Endothelial cell of umbilical vein (primary cell): ENCODE measurements around the gene NUP205. TPM values are rescaled to one million over a fixed set of nuclear protein-coding genes. Genes with fewer than 3 reads are reported as not detected.

Experiments
- BruUV-seq: library from RNA; stranded (reverse); fragments of 400-500 nt; replicated peaks from 2 replicates; lab custom pipeline; 2021; lab: Mats Ljungman, UMichigan
- CTCF ChIA-PET: fragments of 300-600, 350-600 bp; sonication (Branson Sonifier 250); formaldehyde crosslinking; loops from one replicate; lab custom pipeline; 2021; ENCODE audit warnings: antibody characterized with exemption, inconsistent platforms; lab: Charles Lee
- POLR2A ChIA-PET: fragments of 300-600, 350-600 bp; sonication (Branson Sonifier 250); formaldehyde crosslinking; loops from one replicate; lab custom pipeline; 2021; ENCODE audit warnings: antibody characterized with exemption, inconsistent platforms; lab: Charles Lee
- DNase-seq: peaks from one replicate; pipeline ENCODE4 v3.0.0-alpha.2; 2011; ENCODE audit warnings: low read depth, low spot score
- FAIRE-seq: peaks from 2 replicates; lab custom pipeline; 2011; peaks lifted over from hg19 to GRCh38; lab: Jason Lieb, UNC
- H2AFZ ChIP-seq: 2 replicates; pipeline ENCODE4 v1.6.0; 2012; ENCODE audit warnings: low read depth, low read length, control low read depth, inconsistent platforms
- H3K27ac ChIP-seq: 2 replicates; pipeline ENCODE4 v1.5.1; 2011; ENCODE audit warnings: low read depth, mild to moderate bottlenecking, control low read depth, low read length, moderate library complexity; ENCODE audit not compliant: insufficient read depth
- H3K27me3 ChIP-seq, 2 experiments: 2 replicates each; pipeline versions ENCODE4 v1.6.0 to v1.6.1; 2011; ENCODE audit warnings: low read length in 2 of 2, mixed read lengths in 1 of 2; ENCODE audit not compliant: control insufficient read depth in 2 of 2, insufficient read depth in 2 of 2
- H3K36me3 ChIP-seq, 2 experiments: 2 replicates in 1 of 2; 3 replicates in 1 of 2; pipeline ENCODE4 v1.5.1; 2011; ENCODE audit warnings: low read length in 2 of 2, mild to moderate bottlenecking in 1 of 2, moderate library complexity in 1 of 2; ENCODE audit not compliant: control insufficient read depth in 2 of 2, insufficient read depth in 2 of 2; ENCODE audit errors: extremely low read depth in 1 of 2
- H3K4me1 ChIP-seq: 3 replicates; pipeline ENCODE4 v1.5.1; 2011; ENCODE audit warnings: mild to moderate bottlenecking, low read length; ENCODE audit not compliant: control insufficient read depth, insufficient read depth; ENCODE audit errors: extremely low read depth
- H3K4me2 ChIP-seq: 2 replicates; pipeline ENCODE4 v1.6.1; 2011; ENCODE audit warnings: low read length, control low read depth, mixed read lengths; ENCODE audit not compliant: insufficient read depth
- H3K4me3 ChIP-seq, 3 experiments: fragments of 200-600 bp in 1 of 3; sonication (generic), shearing (Covaris generic) in 1 of 3; replicated peaks in 1 of 3; 2 replicates each; pipeline ENCODE4 v1.5.1; 2011 to 2016; ENCODE audit warnings: control low read depth in 3 of 3, low read length in 3 of 3, mild to moderate bottlenecking in 2 of 3, inconsistent platforms in 1 of 3, low read depth in 1 of 3, moderate library complexity in 1 of 3; ENCODE audit not compliant: insufficient read depth in 1 of 3
- H3K79me2 ChIP-seq: 2 replicates; pipeline ENCODE4 v1.6.0; 2012; ENCODE audit warnings: low read length, inconsistent platforms; ENCODE audit not compliant: control insufficient read depth, insufficient read depth
- H3K9ac ChIP-seq: replicated peaks from 2 replicates; pipeline ENCODE3; 2011; ENCODE audit warnings: low read length, control low read depth; ENCODE audit not compliant: insufficient read depth; ENCODE audit errors: extremely low read depth
- H3K9me1 ChIP-seq: replicated peaks from 3 replicates; pipeline ENCODE4 v1.6.0; 2011; ENCODE audit warnings: mild to moderate bottlenecking, low read length; ENCODE audit not compliant: control insufficient read depth, insufficient read depth; ENCODE audit errors: extremely low read depth
- H3K9me3 ChIP-seq: replicated peaks from 2 replicates; pipeline ENCODE4 v1.5.1; 2012; ENCODE audit warnings: low read length, inconsistent platforms; ENCODE audit not compliant: control insufficient read depth, insufficient read depth
- H4K20me1 ChIP-seq: replicated peaks from 2 replicates; pipeline ENCODE3; 2011; ENCODE audit warnings: mild to moderate bottlenecking, low read length; ENCODE audit not compliant: control insufficient read depth, insufficient read depth; ENCODE audit errors: extremely low read depth
- CTCF ChIP-seq, 2 donors: IDR thresholded peaks; 1 replicate in 1 of 2; 2 replicates in 1 of 2; pipeline ENCODE4 v1.5.1; 2011; ENCODE audit warnings: low read length in 2 of 2, mild to moderate bottlenecking in 2 of 2, moderate library complexity in 2 of 2, control low read depth in 1 of 2, inconsistent platforms in 1 of 2, low read depth in 1 of 2; ENCODE audit not compliant: insufficient read depth in 1 of 2; ENCODE audit errors: extremely low read depth in 1 of 2
- EZH2 ChIP-seq: IDR thresholded peaks from 2 replicates; pipeline ENCODE4 v1.6.1; 2012; ENCODE audit warnings: borderline replicate concordance, low read depth, mild to moderate bottlenecking, moderate library complexity, low read length, inconsistent platforms; ENCODE audit not compliant: severe bottlenecking
- FOS ChIP-seq: IDR thresholded peaks from 2 replicates; pipeline ENCODE4 v1.6.1; 2011; ENCODE audit warnings: mild to moderate bottlenecking, low read length, moderate library complexity, borderline replicate concordance; ENCODE audit not compliant: insufficient read depth
- GATA2 ChIP-seq: IDR thresholded peaks from 2 replicates; pipeline ENCODE4 v1.7.0; 2011; ENCODE audit warnings: low read depth, mild to moderate bottlenecking, moderate library complexity, mixed read lengths, low read length; ENCODE audit not compliant: insufficient read length, insufficient read depth
- JUN ChIP-seq: IDR thresholded peaks from 2 replicates; pipeline ENCODE4 v1.6.1; 2011; ENCODE audit warnings: borderline replicate concordance, low read depth; ENCODE audit not compliant: insufficient read length, insufficient read depth
- MAX ChIP-seq: IDR thresholded peaks from 2 replicates; pipeline ENCODE4 v1.6.1; 2011; ENCODE audit not compliant: insufficient read depth, insufficient read length
- MYC ChIP-seq: IDR thresholded peaks from one replicate; pipeline ENCODE4 v1.6.1; 2011; ENCODE audit warnings: mild to moderate bottlenecking, low read depth, low read length
- POLR2A ChIP-seq: IDR thresholded peaks from 2 replicates; pipeline ENCODE4 v1.6.1; 2012; ENCODE audit warnings: low read depth, mild to moderate bottlenecking, control low read depth, low read length
- POLR2AphosphoS5 ChIP-seq: IDR thresholded peaks from 2 replicates; pipeline ENCODE4 v1.6.1; 2012; ENCODE audit warnings: low read depth, mild to moderate bottlenecking, control low read depth, low read length, moderate library complexity; ENCODE audit not compliant: insufficient read depth
- dilution Hi-C: fragments of 300-500 bp; cut with MboI; formaldehyde crosslinking; loops from one replicate; pipeline ENCODE4 v1.15.0; 2019; ENCODE audit warnings: low sequenced_read_pairs; ENCODE audit not compliant: extremely low pct_ligation_motif_present
- intact Hi-C: fragments of 100-400 bp; cut with micrococcal nuclease; formaldehyde crosslinking; loops from one replicate; pipeline ENCODE4 v1.10.0; 2022
- polyA plus RNA-seq, 4 experiments: library from polyadenylated mRNA; depleted of rRNA in 3 of 4; stranded (reverse) in 3 of 4; unstranded in 1 of 4; fragments of >200 nt; gene quantifications; 2 replicates each; pipeline versions ENCODE4 v1.2.1 to v1.2.3, GENCODE V29; 2011 to 2012; ENCODE audit warnings: missing spikeins in 1 of 4
- total RNA-seq: library from RNA; stranded (reverse); gene quantifications from 2 replicates; pipeline ENCODE4 v1.2.3, GENCODE V29; 2021

The NUP205 gene
- total and polyA plus RNA-seq, 2 donors (not counting 3 experiments of a cell fraction or from before 2014, with no cell fraction given): 48.8 to 81.3 TPM

GRCh38 chr7:135644729-135645128, 87.0 kb downstream of the NUP205 start:
- Histone ChIP-seq H3K4me1 (no peaks in the 10 kb centered on the region), H3K4me3 (no peak overlapping the region), H4K20me1 (no peaks in the 10 kb centered on the region), H3K27me3 (no peaks in the 10 kb centered on the region), H3K79me2 (no peaks in the 10 kb centered on the region), H3K9me1 (no peaks in the 10 kb centered on the region), H3K36me3 (peaks cover 0 to 9% of the 10 kb centered on the region in 2 experiments), H3K9me3 (no peaks in the 10 kb centered on the region), H2AFZ (no peak overlapping the region), H3K27ac (no peak overlapping the region), H3K9ac (no peak overlapping the region), H3K4me2 (no peak overlapping the region)
- FAIRE-seq (peak; percentile 8), DNase-seq (no peak)
- ChIA-PET CTCF (interaction anchor here (0.6 to 7.3 kb wide), 38 partner anchors 9 to 1982 kb away, joined by 3 to 173 read pairs (median 5); partner anchors contain the start of gene STMP1), POLR2A (no interaction called here)
- dilution Hi-C loops (no loop called here), intact Hi-C loops (loop anchor here (1.0 to 5.0 kb wide), 3 partner anchors 23 to 363 kb away; partner anchors contain the start of gene CNOT4)
- no peak for TF ChIP-seq EZH2
- no peak for TF ChIP-seq POLR2A
- TF ChIP-seq CTCF (IDR thresholded peaks at IDR 0.05; ENCODE audit: extremely low read depth in 1 of 2, insufficient read depth in 1 of 2, low read depth in 1 of 2, low read length in 2 of 2): no peak
- TF ChIP-seq MYC: no peak
- no peak for TF ChIP-seq MAX
- TF ChIP-seq POLR2AphosphoS5: no peak
- TF ChIP-seq GATA2: no peak
- TF ChIP-seq JUN: no peak
- no peak for TF ChIP-seq FOS
- no TSS peak for BruUV-seq
